Keratinocyte (primary cell): Measurements from ENCODE around the gene ZMYND8. TPM values are rescaled to one million over a fixed set of nuclear protein-coding genes. Genes with fewer than 3 reads are reported as not detected.
A peak's percentile ranks its signal among the peaks of the same experiment; 100 is the strongest.

Experiments
- DNase-seq: peaks from one replicate; pipeline ENCODE4 v3.0.0-alpha.2; 2011; ENCODE audit warnings: low read depth, missing footprints, low spot score
- FAIRE-seq: peaks from 2 replicates; lab custom pipeline; 2011; peaks lifted over from hg19 to GRCh38; lab: Jason Lieb, UNC
- H2AFZ ChIP-seq: 2 replicates; pipeline ENCODE4 v1.6.0; 2012; ENCODE audit warnings: low read length, control low read depth, inconsistent platforms; ENCODE audit not compliant: control insufficient read depth
- H3K27ac ChIP-seq: 2 replicates; pipeline ENCODE4 v1.5.1; 2011; ENCODE audit warnings: low read length; ENCODE audit not compliant: control insufficient read depth, insufficient read depth
- H3K27me3 ChIP-seq: 3 replicates; pipeline ENCODE4 v1.6.0; 2011; ENCODE audit warnings: low read length; ENCODE audit not compliant: control insufficient read depth, insufficient read depth; ENCODE audit errors: extremely low read depth
- H3K36me3 ChIP-seq, 2 experiments: 2 replicates in 1 of 2; 3 replicates in 1 of 2; pipeline ENCODE4 v1.5.1; 2011; ENCODE audit warnings: low read length in 2 of 2, mild to moderate bottlenecking in 1 of 2; ENCODE audit not compliant: control insufficient read depth in 2 of 2, insufficient read depth in 2 of 2; ENCODE audit errors: extremely low read depth in 1 of 2
- H3K4me1 ChIP-seq: 3 replicates; pipeline ENCODE4 v1.5.1; 2011; ENCODE audit warnings: low read length; ENCODE audit not compliant: control insufficient read depth, insufficient read depth; ENCODE audit errors: extremely low read depth
- H3K4me2 ChIP-seq: 3 replicates; pipeline ENCODE4 v1.6.0; 2011; ENCODE audit warnings: low read depth, low read length; ENCODE audit not compliant: control insufficient read depth, insufficient read depth; ENCODE audit errors: extremely low read depth
- H3K4me3 ChIP-seq, 3 experiments: fragments of 200-600 bp in 1 of 3; sonication (generic) in 1 of 3; 2 replicates in 2 of 3; 3 replicates in 1 of 3; pipeline ENCODE4 v1.5.1; 2011 to 2016; ENCODE audit warnings: low read length in 3 of 3, mild to moderate bottlenecking in 3 of 3, control low read depth in 2 of 3, inconsistent platforms in 1 of 3, low read depth in 1 of 3, mixed read lengths in 1 of 3, mixed run types in 1 of 3, moderate library complexity in 1 of 3; ENCODE audit not compliant: control insufficient read depth in 2 of 3, insufficient read depth in 2 of 3; ENCODE audit errors: extremely low read depth in 1 of 3
- H3K79me2 ChIP-seq: 2 replicates; pipeline ENCODE4 v1.6.0; 2012; ENCODE audit warnings: low read length; ENCODE audit not compliant: control insufficient read depth, insufficient read depth
- H3K9ac ChIP-seq: 3 replicates; pipeline ENCODE4 v1.6.0; 2011; ENCODE audit warnings: low read length; ENCODE audit not compliant: control insufficient read depth, insufficient read depth; ENCODE audit errors: extremely low read depth
- H3K9me1 ChIP-seq: 3 replicates; pipeline ENCODE4 v1.6.0; 2011; ENCODE audit warnings: low read length; ENCODE audit not compliant: control insufficient read depth, insufficient read depth; ENCODE audit errors: extremely low read depth
- H3K9me3 ChIP-seq: 2 replicates; pipeline ENCODE4 v1.5.1; 2012; ENCODE audit warnings: low read depth, low read length; ENCODE audit not compliant: control insufficient read depth
- H4K20me1 ChIP-seq: 3 replicates; pipeline ENCODE4 v1.6.0; 2011; ENCODE audit warnings: low read length; ENCODE audit not compliant: control insufficient read depth, insufficient read depth; ENCODE audit errors: extremely low read depth
- EZH2 ChIP-seq: IDR thresholded peaks from one replicate; pipeline ENCODE4 v1.6.1; 2012; ENCODE audit warnings: inconsistent platforms, mild to moderate bottlenecking, low read length, moderate library complexity
- dilution Hi-C: fragments of 300-500 bp; cut with MboI; formaldehyde crosslinking; loops from one replicate; pipeline ENCODE4 v1.7.0; 2020; ENCODE audit warnings: low sequenced_read_pairs; ENCODE audit not compliant: extremely low pct_ligation_motif_present
- polyA plus RNA-seq, 5 experiments: library from polyadenylated mRNA; depleted of rRNA in 3 of 5; stranded (reverse) in 3 of 5; stranded (forward) in 1 of 5; unstranded in 1 of 5; fragments of >200 nt; gene quantifications; 1 replicate in 1 of 5; 2 replicates in 3 of 5; 3 replicates in 1 of 5; pipeline versions ENCODE4 v1.2.1 to v1.2.3, GENCODE V29; 2011 to 2012; ENCODE audit warnings: missing spikeins in 2 of 5, low read depth in 1 of 5, low replicate concordance in 1 of 5
- TF ChIP-seq, protein P1 (sequence below), 3 experiments: IDR thresholded peaks in 1 of 3; conservative IDR thresholded peaks in 1 of 3; optimal IDR thresholded peaks in 1 of 3; 2 replicates in 2 of 3; 3 replicates in 1 of 3; pipeline versions ENCODE3 to v1.5.1; 2011; ENCODE audit warnings: low read length in 3 of 3, mild to moderate bottlenecking in 3 of 3, moderate library complexity in 2 of 3, control low read depth in 1 of 3, inconsistent platforms in 1 of 3; ENCODE audit not compliant: insufficient read depth in 2 of 3; ENCODE audit errors: extremely low read depth in 1 of 3

ZMYND8 gene
- polyA plus RNA-seq, 1 donor (not counting 4 experiments of a cell fraction or from before 2014, with no cell fraction given): 39.8 TPM

DNA sequence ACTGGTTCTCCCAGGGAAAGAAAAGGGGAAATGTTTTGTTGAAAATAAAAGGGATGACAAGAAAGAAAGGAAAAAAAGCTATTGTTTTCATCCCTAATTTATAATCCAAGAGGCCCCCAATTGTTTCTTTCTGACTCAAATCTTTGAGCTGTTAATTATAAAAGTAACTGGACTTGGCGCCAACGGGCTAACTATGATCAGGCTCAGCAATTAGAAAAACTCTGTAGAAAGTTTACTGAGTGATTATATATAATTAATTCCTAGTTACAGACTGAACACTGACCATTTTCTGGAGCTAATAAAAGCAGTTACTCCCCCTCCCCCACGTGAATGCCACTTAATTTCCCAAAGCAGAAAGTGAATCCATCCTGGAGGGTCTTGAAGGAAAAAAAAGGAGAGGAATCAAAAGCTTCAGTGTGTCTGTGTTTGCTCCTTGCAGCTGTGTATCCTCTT lies 3.2 kb downstream of the ZMYND8 start:
- Histone ChIP-seq H3K4me3 (peak overlapping the region; percentile 50 to 71 (median 70)), H3K36me3 (peaks cover 2 to 6% of the 10 kb centered on the region in 2 experiments), H3K9me1 (no peaks in the 10 kb centered on the region), H3K79me2 (peaks cover 83% of the 10 kb centered on the region), H4K20me1 (no peaks in the 10 kb centered on the region), H3K4me1 (peaks cover 100% of the 10 kb centered on the region), H3K27me3 (no peaks in the 10 kb centered on the region), H3K27ac (peak overlapping the region; percentile 99), H3K9ac (peak overlapping the region; percentile 86), H3K4me2 (peak overlapping the region; percentile 84), H2AFZ (no peak overlapping the region), H3K9me3 (no peaks in the 10 kb centered on the region)
- DNase-seq (no peak), FAIRE-seq (no peak)
- dilution Hi-C loops: no loop called here
- TF ChIP-seq EZH2: no peak
- TF ChIP-seq, protein P1, sequence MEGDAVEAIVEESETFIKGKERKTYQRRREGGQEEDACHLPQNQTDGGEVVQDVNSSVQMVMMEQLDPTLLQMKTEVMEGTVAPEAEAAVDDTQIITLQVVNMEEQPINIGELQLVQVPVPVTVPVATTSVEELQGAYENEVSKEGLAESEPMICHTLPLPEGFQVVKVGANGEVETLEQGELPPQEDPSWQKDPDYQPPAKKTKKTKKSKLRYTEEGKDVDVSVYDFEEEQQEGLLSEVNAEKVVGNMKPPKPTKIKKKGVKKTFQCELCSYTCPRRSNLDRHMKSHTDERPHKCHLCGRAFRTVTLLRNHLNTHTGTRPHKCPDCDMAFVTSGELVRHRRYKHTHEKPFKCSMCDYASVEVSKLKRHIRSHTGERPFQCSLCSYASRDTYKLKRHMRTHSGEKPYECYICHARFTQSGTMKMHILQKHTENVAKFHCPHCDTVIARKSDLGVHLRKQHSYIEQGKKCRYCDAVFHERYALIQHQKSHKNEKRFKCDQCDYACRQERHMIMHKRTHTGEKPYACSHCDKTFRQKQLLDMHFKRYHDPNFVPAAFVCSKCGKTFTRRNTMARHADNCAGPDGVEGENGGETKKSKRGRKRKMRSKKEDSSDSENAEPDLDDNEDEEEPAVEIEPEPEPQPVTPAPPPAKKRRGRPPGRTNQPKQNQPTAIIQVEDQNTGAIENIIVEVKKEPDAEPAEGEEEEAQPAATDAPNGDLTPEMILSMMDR (optimal IDR thresholded peaks at IDR 0.05 in 1 of 3, IDR thresholded peaks at IDR 0.05 in 1 of 3, conservative IDR thresholded peaks at IDR 0.05 in 1 of 3; ENCODE audit: extremely low read depth in 1 of 3, insufficient read depth in 2 of 3, low read length in 3 of 3): no peak

- DNase-seq (no peak), FAIRE-seq (no peak)
- Histone ChIP-seq H3K4me1 (peaks cover 96% of the 10 kb centered on the region), H3K9ac (peak overlapping the region; percentile 86), H2AFZ (no peak overlapping the region), H3K27ac (peak overlapping the region; percentile 99), H3K4me2 (peak overlapping the region; percentile 84), H3K27me3 (no peaks in the 10 kb centered on the region), H3K9me3 (no peaks in the 10 kb centered on the region), H3K9me1 (no peaks in the 10 kb centered on the region), H3K79me2 (peaks cover 89% of the 10 kb centered on the region), H3K36me3 (peaks cover 2 to 6% of the 10 kb centered on the region in 2 experiments), H3K4me3 (peak overlapping the region; percentile 36 to 71 (median 66)), H4K20me1 (no peaks in the 10 kb centered on the region)
- TF ChIP-seq, protein P1 (optimal IDR thresholded peaks at IDR 0.05 in 1 of 3, IDR thresholded peaks at IDR 0.05 in 1 of 3, conservative IDR thresholded peaks at IDR 0.05 in 1 of 3; ENCODE audit: extremely low read depth in 1 of 3, insufficient read depth in 2 of 3, low read length in 3 of 3): no peak
- TF ChIP-seq EZH2: no peak
- dilution Hi-C loops: no loop called here
These were observed 3.9 kb downstream of the ZMYND8 start for GRCh38 chr20:47352332-47353238.
